ENCODE results near the gene CACNA1C.
"Not testable (repeated sequence)": the region's sequence is repeated elsewhere in the genome, so short reads cannot be mapped to it uniquely, and the experiment has no call there.

The CACNA1C gene

DNA sequence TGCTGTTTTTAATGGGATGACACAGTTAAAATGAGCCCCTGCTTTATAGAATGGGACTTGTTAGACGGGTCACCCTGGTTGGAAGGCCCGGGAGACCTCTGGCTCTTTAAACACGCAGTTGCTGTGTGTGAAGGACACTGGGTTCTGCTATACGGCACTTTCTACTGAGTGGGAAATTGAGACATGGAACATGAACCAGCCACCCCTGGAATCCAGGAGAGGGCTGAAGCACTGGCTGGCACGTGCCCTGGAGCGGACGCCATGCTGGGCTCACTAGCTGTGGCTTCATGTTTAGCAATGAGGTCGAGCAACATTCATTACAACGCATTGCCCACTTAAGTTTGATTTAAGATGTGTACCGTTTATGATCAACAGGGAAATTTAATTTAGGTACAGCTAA, 23.9 kb downstream of the CACNA1C start:
- DNase-seq: no peak

DNA sequence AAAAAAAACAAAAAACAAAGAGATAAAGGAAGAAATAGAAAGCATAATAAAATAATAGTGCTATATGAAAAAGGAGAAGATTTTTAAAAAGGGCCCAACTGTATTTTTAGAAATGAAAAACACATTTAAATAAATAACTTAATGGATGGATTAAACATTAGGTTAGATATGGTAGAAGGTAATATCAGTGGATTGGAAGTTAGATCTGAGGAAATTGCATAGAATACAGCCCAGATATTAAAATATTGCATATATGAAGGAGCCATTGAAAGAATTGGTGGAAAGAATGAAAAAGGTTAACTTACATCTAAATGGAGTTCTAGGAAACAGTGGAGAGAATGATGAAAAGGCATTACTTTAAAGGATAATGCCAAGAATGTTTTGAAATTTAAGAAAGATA, 27.8 kb downstream of the CACNA1C start:
- DNase-seq: no peak

GRCh38 chr12:2082321-2082720, 29.5 kb downstream of the CACNA1C start:
- no peak for DNase-seq

DNA sequence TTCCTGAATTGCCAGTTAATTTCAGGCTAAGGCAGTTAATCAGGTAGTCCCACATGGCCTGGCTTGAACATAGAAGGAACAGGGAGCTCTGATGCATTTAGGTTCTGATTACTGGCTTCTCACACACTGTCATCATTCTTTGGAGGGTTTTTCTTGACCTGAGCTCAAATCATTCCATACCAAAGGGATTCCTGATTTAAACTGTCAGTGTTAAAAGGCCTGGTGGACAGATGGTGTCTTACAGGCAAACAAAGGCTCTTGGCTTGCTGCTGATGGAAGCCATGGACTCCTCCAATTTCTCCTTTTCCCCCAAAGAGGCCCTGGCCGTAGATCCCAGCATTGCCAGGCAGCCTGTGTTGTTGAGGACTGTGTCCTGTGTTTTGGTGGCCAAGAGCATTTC, 30.2 kb downstream of the CACNA1C start:
- no peak for DNase-seq

GRCh38 chr12:2083561-2083960, 30.8 kb downstream of the CACNA1C start:
- DNase-seq: no peak

DNA sequence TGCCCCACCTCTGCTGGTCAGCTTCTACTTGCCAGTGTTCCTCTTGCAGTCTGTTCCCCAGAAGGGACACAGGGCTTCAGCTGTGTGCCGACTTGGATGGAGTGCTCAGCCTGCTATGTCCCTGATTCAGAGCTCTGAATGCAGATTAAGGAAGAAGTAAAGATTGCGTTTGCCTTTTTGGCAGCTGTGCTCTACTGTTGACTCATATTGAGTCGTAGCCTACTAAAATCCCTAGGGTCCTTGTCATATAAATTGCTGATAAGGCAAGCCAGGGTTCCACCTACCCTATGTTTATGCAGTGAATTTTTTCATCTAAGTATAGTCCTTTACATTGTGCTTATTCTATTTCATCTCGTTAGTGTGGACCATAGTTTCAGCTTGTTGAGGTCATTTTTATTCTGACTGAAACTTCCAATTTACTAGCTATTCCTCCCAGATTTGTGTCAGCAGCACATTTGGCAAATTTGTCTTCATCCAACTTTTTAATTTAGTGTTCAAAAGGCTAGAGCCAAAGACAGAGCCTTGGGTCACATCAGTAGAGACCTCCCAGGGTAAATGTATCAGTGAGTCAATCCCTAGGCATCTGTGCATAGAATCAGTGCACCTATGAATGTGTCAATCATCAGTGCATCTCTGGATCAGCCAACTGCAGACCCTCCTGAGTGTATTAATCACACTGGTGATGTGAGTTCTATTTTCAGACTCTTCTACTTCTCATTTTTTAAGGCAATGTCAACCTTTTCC, 31.9 kb downstream of the CACNA1C start:
- DNase-seq: no peak

GRCh38 chr12:2092354-2092753, 39.6 kb downstream of the CACNA1C start:
- no peak for DNase-seq

DNA sequence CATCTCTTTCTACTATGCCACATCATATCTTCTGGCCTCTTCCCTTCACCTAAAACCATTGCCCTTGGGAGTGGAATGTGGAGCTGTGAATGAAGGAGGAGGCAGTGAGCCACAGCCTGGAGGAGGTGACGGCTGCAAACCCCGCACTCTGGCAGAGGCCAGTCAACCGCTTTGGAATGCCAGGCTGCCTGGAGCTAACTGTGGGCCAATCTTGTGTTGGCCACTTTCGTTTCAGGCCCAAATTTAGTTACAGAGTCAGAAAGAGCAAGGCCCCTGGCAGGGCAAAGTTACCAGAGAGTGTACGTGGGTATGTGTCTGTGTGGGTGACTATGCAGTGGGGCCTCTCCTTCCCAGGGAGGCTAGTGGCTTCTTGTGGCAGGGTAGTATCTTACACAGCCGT, 40.1 kb downstream of the CACNA1C start:
- DNase-seq: no peak

DNA sequence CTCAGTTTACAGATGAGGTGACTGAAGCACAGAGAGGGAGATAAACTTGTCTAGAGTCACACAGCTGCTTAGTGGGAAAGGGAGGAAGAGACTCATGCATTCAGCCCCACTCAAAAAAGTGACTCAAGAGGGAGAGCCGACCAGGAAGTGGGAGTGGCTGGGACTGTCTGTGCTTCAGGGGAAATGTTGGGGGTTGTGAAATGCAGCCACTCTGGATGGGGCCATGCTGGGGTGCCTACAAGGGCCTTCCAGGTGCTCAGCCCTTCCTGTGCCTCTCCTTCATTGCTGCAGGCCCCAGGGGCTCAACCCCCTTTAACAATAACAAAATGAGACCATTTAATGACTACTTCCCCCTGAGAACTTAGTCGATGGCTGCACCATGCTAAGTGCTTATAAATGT, 41.8 kb downstream of the CACNA1C start:
- no peak for DNase-seq

- no peak for DNase-seq
Observed at GRCh38 chr12:2095878-2096277, 43.1 kb downstream of the CACNA1C start.

GRCh38 chr12:2097617-2098016, 44.8 kb downstream of the CACNA1C start:
- no peak for DNase-seq

GRCh38 chr12:2098852-2099251, 46.1 kb downstream of the CACNA1C start:
- DNase-seq: no peak

DNA sequence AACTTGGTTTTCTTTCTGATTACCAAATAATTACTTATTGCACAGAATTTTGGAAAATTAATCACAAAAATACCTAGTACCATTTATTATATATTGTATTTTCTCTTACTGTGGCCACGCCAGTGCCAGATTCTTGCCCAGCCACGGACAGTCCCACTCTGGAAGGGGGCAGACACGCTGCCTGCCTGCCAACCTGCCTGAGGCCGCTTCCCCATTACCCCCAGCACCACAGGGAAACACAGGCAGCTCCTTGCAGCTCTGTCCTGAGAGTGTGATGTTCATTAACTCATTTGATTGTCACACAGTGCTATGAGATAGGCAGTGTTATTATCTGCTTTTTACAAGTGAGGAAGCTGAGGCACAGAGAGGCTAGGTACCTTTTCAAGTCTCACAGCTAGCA, 46.8 kb downstream of the CACNA1C start:
- no peak for DNase-seq

DNA sequence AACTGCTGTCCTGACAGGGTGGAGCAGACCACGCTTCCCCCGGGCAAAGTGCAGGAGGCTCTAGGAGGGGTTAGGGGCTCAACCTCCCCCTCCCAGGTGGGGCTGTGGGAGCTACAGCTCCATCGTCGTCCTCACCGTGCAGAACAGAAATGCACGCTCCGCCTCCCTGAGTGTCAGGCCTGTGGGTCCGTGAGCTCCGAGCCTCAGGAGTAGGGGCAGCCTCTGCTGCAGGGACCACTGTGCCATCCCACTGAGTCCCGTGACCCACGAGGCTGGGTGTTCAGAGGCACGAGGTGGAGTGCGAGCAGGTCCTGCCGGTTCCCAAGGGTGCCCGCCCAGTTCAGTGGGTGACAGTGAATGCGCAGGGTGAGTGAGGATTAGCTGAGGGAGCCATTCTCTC, 48.6 kb downstream of the CACNA1C start:
- no peak for DNase-seq

DNA sequence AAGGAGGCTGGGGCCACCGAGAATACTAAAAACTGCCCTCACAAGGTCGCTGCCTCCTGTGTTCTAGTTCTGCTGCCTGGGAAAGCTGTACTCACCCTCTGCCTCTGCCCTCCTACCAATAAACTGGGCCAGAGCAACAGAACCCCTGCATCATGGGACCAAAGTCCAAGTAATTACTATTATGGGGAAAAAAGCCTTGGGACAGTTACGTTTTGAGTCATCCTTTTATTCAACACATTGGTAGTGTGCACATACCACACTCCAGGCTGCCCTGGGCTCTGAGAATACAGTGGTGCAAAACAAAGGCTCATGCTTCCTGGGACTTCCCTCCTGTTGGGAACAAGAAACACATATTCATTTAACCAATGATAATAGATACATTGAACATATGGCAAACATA, 49.0 kb downstream of the CACNA1C start:
- no peak for DNase-seq

DNA sequence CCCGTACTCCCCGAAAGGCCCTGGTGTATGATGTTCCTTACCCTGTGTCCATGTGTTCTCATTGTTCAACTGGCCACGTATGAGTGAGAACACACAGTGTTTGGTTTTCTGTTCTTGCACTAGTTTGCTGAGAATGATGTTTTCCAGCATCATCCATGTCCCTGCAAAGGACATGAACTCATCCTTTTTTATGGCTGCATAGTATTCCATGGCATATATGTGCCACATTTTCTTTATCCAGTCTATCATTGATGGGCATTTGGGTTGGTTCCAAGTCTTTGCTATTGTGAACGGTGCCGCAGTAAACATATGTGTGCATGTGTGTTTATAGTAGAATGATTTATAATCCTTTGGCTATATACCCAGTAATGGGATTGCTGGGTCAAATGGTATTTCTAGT, 49.9 kb downstream of the CACNA1C start:
- not testable (repeated sequence) for DNase-seq

DNA sequence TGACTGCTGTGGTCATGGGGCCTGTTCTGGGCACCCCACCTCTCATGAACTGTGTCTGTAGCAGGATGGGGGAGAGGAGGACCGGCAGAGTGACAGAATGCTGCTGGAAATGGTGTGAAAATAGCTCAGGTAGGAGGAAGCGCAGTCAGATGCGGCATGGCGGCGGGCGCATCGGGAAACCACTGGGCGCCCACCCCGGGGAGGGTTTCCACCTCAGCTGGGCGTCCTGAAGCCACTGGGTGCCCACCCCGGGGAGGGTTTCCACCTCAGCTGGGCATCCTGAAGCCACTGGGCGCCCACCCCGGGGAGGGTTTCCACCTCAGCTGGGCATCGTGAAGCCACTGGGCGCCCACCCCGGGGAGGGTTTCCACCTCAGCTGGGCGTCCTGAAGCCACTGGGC, 52.6 kb downstream of the CACNA1C start:
- DNase-seq: not testable (repeated sequence)

DNA sequence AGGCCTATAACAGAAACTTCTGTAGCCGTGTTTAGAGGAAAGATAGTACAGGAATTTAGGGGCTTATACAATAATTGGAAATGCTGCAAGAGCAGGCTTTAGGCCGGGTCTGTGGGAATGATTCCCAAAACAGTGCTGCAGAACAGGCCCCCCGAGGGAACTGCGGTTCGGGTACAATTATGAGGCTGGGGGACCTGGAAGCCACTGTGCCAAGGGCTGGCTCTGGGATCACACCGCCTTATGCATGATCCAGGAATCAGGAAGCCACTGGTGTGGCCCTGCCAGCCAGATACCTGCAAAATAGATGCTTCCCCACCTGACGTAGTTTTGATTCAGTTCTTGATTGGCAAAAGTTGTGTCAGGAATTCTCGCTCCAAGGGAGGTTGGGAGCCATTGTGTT, 55.4 kb downstream of the CACNA1C start:
- DNase-seq: no peak

DNA sequence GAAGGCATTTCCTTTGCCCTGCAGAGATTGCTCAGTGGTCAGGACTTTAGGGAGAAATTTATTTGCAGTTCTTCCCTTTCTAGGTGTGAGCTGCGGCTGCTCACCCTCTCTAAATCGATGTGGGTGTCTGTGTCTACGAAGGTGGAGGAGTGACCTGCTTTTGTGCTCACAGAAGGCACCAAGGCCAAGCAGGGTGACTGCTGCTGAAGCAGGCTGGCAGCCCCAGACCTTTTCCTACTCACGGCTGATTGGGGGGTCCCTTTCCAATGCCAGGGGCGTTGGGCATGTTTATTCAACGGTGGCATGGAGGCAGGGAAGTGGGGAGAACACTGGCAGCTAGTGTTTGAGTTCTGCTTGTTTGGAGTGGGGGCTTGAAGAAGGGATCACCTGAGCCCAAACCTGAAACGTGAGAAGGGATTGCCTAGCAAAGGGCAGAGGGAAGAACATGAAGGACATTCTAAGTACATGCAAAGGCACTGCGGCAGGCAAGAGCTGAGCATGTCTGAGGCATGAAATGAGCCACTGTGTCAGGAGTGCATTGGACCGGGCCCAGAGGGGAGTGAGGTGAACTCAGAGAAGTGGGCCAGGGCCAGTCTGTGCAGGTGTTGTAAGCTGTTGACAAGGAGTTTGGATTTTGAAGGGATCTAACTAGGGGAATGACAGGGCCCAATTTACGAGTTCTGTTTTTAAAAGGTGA, 56.3 kb downstream of the CACNA1C start:
- DNase-seq: no peak

- no peak for DNase-seq
Observed at GRCh38 chr12:2110127-2110526, 57.3 kb downstream of the CACNA1C start.

DNA sequence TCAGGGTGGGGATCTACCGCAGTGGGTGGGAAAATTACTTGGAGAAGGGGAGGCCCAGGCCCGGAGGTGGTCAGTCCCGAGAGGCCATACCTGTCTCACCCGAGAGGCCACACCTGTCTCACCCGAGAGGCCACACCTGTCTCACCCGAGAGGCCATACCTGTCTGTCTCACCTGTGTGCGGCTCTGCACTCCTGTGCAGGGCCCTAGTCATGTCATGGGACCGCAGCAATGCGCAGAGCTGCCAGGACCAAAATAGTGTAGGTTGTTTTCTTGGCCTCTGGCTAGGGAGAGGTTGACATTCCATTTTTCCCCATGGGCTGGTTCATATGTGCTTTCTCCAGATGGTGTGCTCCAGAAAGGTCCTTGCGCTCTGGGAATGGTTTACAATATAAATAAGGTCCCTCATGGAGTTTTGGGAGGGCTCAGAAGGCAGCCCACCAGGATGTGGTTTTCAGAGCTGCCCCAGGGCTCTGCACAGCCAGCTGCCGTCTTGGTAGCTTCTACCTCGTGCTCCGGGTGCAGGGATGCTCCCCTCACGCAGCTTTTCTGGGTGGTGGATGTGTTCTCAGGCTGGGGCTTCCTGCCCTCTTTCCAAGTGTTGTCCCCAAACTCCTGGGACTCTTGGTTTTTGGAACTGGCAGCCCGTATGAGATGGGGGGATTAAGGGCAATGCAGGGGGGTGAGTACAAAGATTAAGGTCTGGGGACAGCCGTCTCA, 58.2 kb downstream of the CACNA1C start:
- no peak for DNase-seq

DNA sequence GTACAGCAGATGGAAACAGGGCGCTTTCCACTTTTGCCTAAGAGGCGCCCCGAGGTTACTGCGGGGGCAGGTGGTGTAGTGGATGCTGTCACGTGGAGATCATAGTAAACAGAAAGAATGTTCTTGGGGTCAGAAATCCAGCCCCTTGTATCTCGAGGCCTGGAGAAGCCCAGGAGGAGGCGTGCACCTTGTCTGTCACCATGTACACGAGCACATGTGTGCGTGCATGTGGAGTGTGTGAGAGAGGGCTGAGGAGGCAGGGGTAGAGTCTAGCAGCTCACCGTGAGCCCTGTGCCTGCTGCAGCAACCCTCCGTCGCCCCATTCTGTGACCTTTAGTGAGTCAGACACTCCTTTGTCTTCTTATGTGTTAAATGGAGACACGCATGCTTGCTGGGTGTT, 59.0 kb downstream of the CACNA1C start:
- DNase-seq: no peak

- DNase-seq: no peak
Observed at GRCh38 chr12:2112401-2112800, 59.6 kb downstream of the CACNA1C start.
